NCI-H1436 treated with DMSO at 0.1 percent for 48 hours (cell line): ENCODE data around the gene TMBIM1.
"Not testable (repeated sequence)": the region's sequence is repeated elsewhere in the genome, so short reads cannot be mapped to it uniquely, and the experiment has no call there.

Source experiments
- DNase-seq: peaks from one replicate; lab custom pipeline; 2025; lab: John Stamatoyannopoulos, UW

Gene TMBIM1

GRCh38 chr2:218291318-218292047 lies 820 bp downstream of the TMBIM1 start:
- no peak for DNase-seq

- DNase-seq, result no peak
These were observed 1.7 kb downstream of the TMBIM1 start for GRCh38 chr2:218290316-218291261.

- DNase-seq, result no peak
These were observed 2.5 kb downstream of the TMBIM1 start for GRCh38 chr2:218289639-218290315.

- DNase-seq, result no peak
These were observed 5.5 kb downstream of the TMBIM1 start for GRCh38 chr2:218286570-218287459.

- no peak for DNase-seq
These were observed 6.7 kb downstream of the TMBIM1 start for GRCh38 chr2:218285604-218286003.

GRCh38 chr2:218284106-218284811 lies 8.0 kb downstream of the TMBIM1 start:
- DNase-seq, result no peak

- no peak for DNase-seq
These were observed 9.9 kb downstream of the TMBIM1 start for GRCh38 chr2:218282173-218282991.

GRCh38 chr2:218281449-218281848 lies 10.9 kb downstream of the TMBIM1 start:
- DNase-seq, result no peak

- DNase-seq, result no peak
These were observed 11.9 kb downstream of the TMBIM1 start for GRCh38 chr2:218280260-218280870.

GRCh38 chr2:218278531-218279360 lies 13.6 kb downstream of the TMBIM1 start:
- DNase-seq, result no peak

GRCh38 chr2:218277921-218278320 lies 14.4 kb downstream of the TMBIM1 start:
- no peak for DNase-seq

GRCh38 chr2:218276986-218277755 lies 15.1 kb downstream of the TMBIM1 start:
- no peak for DNase-seq

GRCh38 chr2:218275371-218276072 lies 16.8 kb downstream of the TMBIM1 start:
- DNase-seq, result no peak

GRCh38 chr2:218274586-218274985 lies 17.7 kb downstream of the TMBIM1 start:
- no peak for DNase-seq

GRCh38 chr2:218273908-218274249 lies 18.4 kb downstream of the TMBIM1 start:
- no peak for DNase-seq

GRCh38 chr2:218273214-218273907 lies 18.9 kb downstream of the TMBIM1 start:
- DNase-seq, result not testable (repeated sequence)
